Fibroblast of villous mesenchyme (primary cell): Measurements from ENCODE around the gene DBP. TPM values are rescaled to one million over a fixed set of nuclear protein-coding genes. Genes with fewer than 3 reads are reported as not detected.
A peak's percentile ranks its signal among the peaks of the same experiment; 100 is the strongest.

Source experiments
- DNase-seq: peaks from one replicate; pipeline ENCODE4 v3.0.0-alpha.2; 2010; ENCODE audit warnings: low read depth
- H3K4me3 ChIP-seq: 2 replicates; pipeline ENCODE4 v1.5.1; 2011; ENCODE audit warnings: low read depth, mild to moderate bottlenecking, low read length
- CTCF ChIP-seq: IDR thresholded peaks from 2 replicates; pipeline ENCODE4 v1.5.1; 2012; ENCODE audit warnings: low read depth, mild to moderate bottlenecking, low read length; ENCODE audit not compliant: insufficient read depth
- total RNA-seq: library from RNA; depleted of rRNA; stranded (reverse); fragments of >200 nt; gene quantifications from 2 replicates; pipeline ENCODE4 v1.2.3, GENCODE V29; 2012

DBP gene
- total RNA-seq, 1 donor: 6.9 TPM

GRCh38 chr19:48625891-48626327 lies 11.3 kb downstream of the DBP start:
- no peak for DNase-seq
- TF ChIP-seq CTCF: no peak
- no peak overlapping the region for H3K4me3 ChIP-seq

- peak overlapping the region; percentile 67 for H3K4me3 ChIP-seq
- DNase-seq: no peak
- TF ChIP-seq CTCF: no peak
These were observed 12.1 kb downstream of the DBP start for GRCh38 chr19:48624791-48625723.

- peak overlapping the region; percentile 67 for H3K4me3 ChIP-seq
- no peak for TF ChIP-seq CTCF
- DNase-seq: peak; percentile 97
These were observed 13.0 kb downstream of the DBP start for GRCh38 chr19:48624067-48624594.

- no peak for DNase-seq
- peak overlapping the region; percentile 52 for H3K4me3 ChIP-seq
- TF ChIP-seq CTCF: no peak
These were observed 13.6 kb downstream of the DBP start for GRCh38 chr19:48623556-48624066.

- DNase-seq: peak; percentile 43
- no peak for TF ChIP-seq CTCF
- peak overlapping the region; percentile 93 for H3K4me3 ChIP-seq
These were observed 17.2 kb downstream of the DBP start for GRCh38 chr19:48619692-48620585.

GRCh38 chr19:48618916-48619691 lies 18.1 kb downstream of the DBP start, which contains the start of the genes RPL18 and SPHK2:
RPL18 (minus strand) TSS chr19:48619178; CDS start chr19:48619143, 35 bp downstream.
SPHK2 (plus strand) TSS chr19:48619506; CDS start chr19:48620515, 1,009 bp downstream.
- peak; percentile 100 for DNase-seq
- no peak for TF ChIP-seq CTCF
- peak within 1 kb of the TSS; percentile 93 for H3K4me3 ChIP-seq
